B cell (primary cell): ENCODE results near the gene NLGN4X. TPM values are rescaled to one million over a fixed set of nuclear protein-coding genes. Genes with fewer than 3 reads are reported as not detected.

Experiments used
- ATAC-seq: fragments of 200-7000 bp; cut with Tn5 transposase; one replicate; pipeline ENCODE4 v1.10.0; 2021; ENCODE audit warnings: low read depth, mild to moderate bottlenecking, moderate number of reproducible peaks, moderate library complexity
- CTCF ChIA-PET: fragments of 350-600 bp; sonication (Branson Sonifier 250); formaldehyde crosslinking; loops from one replicate; lab custom pipeline; 2021; ENCODE audit warnings: antibody characterized with exemption, inconsistent platforms; lab: Charles Lee
- POLR2A ChIA-PET: fragments of 350-600 bp; sonication (Branson Sonifier 250); formaldehyde crosslinking; loops from one replicate; lab custom pipeline; 2021; ENCODE audit warnings: antibody characterized with exemption; lab: Charles Lee
- DNase-seq: peaks from one replicate; pipeline ENCODE4 v3.0.0; 2013
- H2AFZ ChIP-seq: 2 replicates; pipeline ENCODE4 v1.6.1; 2012; ENCODE audit warnings: mild to moderate bottlenecking, low read depth, low read length; ENCODE audit not compliant: insufficient read depth, poor library complexity, severe bottlenecking
- H3K27ac ChIP-seq, 2 donors: 1 replicate in 1 of 2; 2 replicates in 1 of 2; pipeline ENCODE4 v1.5.1; 2012 to 2013; ENCODE audit warnings: low read length in 2 of 2, mild to moderate bottlenecking in 2 of 2, moderate library complexity in 1 of 2
- H3K27me3 ChIP-seq, 4 experiments: fragments of 200-600 bp in 1 of 4; sonication (generic) in 1 of 4; replicated peaks in 1 of 4; 1 replicate in 2 of 4; 2 replicates in 2 of 4; pipeline versions ENCODE4 v1.6.1 to v1.7.0; 2013 to 2016; ENCODE audit warnings: low read length in 3 of 4, mild to moderate bottlenecking in 2 of 4, mixed read lengths in 1 of 4, moderate library complexity in 1 of 4; ENCODE audit not compliant: insufficient read depth in 4 of 4, control insufficient read depth in 3 of 4; ENCODE audit errors: control extremely low read depth in 1 of 4
- H3K36me3 ChIP-seq, 2 experiments: replicated peaks in 1 of 2; 1 replicate in 1 of 2; 2 replicates in 1 of 2; pipeline versions ENCODE4 v1.6.1 to v1.7.1; 2013; ENCODE audit warnings: low read length in 1 of 2; ENCODE audit not compliant: insufficient read depth in 2 of 2, control insufficient read depth in 1 of 2; ENCODE audit errors: control extremely low read depth in 1 of 2, extremely low read depth in 1 of 2
- H3K4me1 ChIP-seq, 2 donors: fragments of 200-600 bp in 1 of 2; sonication (generic) in 1 of 2; 1 replicate in 1 of 2; 2 replicates in 1 of 2; pipeline versions ENCODE4 v1.5.1 to v1.6.1; 2013 to 2017; ENCODE audit warnings: low read length in 2 of 2; ENCODE audit not compliant: control insufficient read depth in 2 of 2, insufficient read depth in 2 of 2
- H3K4me2 ChIP-seq: replicated peaks from 2 replicates; pipeline ENCODE3; 2012; ENCODE audit warnings: mild to moderate bottlenecking, low read depth, low read length; ENCODE audit not compliant: poor library complexity, severe bottlenecking
- H3K4me3 ChIP-seq, 5 experiments: fragments of 200-600 bp in 1 of 5; sonication (generic) in 1 of 5; 1 replicate in 3 of 5; 2 replicates in 2 of 5; pipeline versions ENCODE4 v1.5.1 to v1.7.0; 2011 to 2016; ENCODE audit warnings: low read length in 4 of 5, mild to moderate bottlenecking in 4 of 5, low read depth in 2 of 5, control low read depth in 1 of 5, moderate library complexity in 1 of 5; ENCODE audit not compliant: insufficient read depth in 1 of 5; ENCODE audit errors: control extremely low read depth in 1 of 5, extremely low read depth in 1 of 5
- H3K79me2 ChIP-seq: fragments of 200-600 bp; sonication (generic); one replicate; pipeline ENCODE4 v1.6.0; 2016; ENCODE audit warnings: low read length; ENCODE audit not compliant: control insufficient read depth, insufficient read depth
- H3K9ac ChIP-seq: fragments of 200-600 bp; sonication (generic); 2 replicates; pipeline ENCODE4 v1.6.1; 2017; ENCODE audit warnings: mild to moderate bottlenecking, low read length, moderate library complexity
- H3K9me3 ChIP-seq, 3 donors: one replicate each; pipeline versions ENCODE4 v1.6.1 to v1.7.1; 2013; ENCODE audit warnings: low read length in 2 of 3; ENCODE audit not compliant: control insufficient read depth in 2 of 3, insufficient read depth in 1 of 3; ENCODE audit errors: control extremely low read depth in 1 of 3
- H4K20me1 ChIP-seq: 2 replicates; pipeline ENCODE4 v1.6.0; 2012; ENCODE audit warnings: mild to moderate bottlenecking, low read length; ENCODE audit not compliant: insufficient read depth, control insufficient read depth, poor library complexity, severe bottlenecking
- H3K27ac Mint-ChIP-seq: one replicate; pipeline ENCODE4 v1.8.0; 2021; ENCODE audit warnings: mixed read lengths
- H3K27me3 Mint-ChIP-seq: one replicate; pipeline ENCODE4 v1.8.0; 2021; ENCODE audit warnings: mixed read lengths
- H3K4me1 Mint-ChIP-seq: one replicate; pipeline ENCODE4 v1.8.0; 2021; ENCODE audit warnings: mixed read lengths
- H3K4me3 Mint-ChIP-seq: one replicate; pipeline ENCODE4 v1.8.0; 2021; ENCODE audit warnings: mixed read lengths
- H3K9me3 Mint-ChIP-seq: one replicate; pipeline ENCODE4 v1.8.0; 2022; ENCODE audit warnings: mixed read lengths; ENCODE audit not compliant: insufficient read depth
- CTCF ChIP-seq: fragments of 200-600 bp; IDR thresholded peaks from one replicate; pipeline ENCODE4 v1.8.0; 2022; ENCODE audit warnings: antibody characterized with exemption, mild to moderate bottlenecking
- EZH2 ChIP-seq: IDR thresholded peaks from 2 replicates; pipeline ENCODE4 v1.6.1; 2012; ENCODE audit warnings: borderline replicate concordance, low read depth, mild to moderate bottlenecking, moderate library complexity, low read length; ENCODE audit not compliant: insufficient read depth, poor library complexity, severe bottlenecking
- WGBS: methylation state at CpG from one replicate; pipeline ENCODE4 v1.1.5; 2013; ENCODE audit warnings: missing lambda C conversion rate; ENCODE audit not compliant: insufficient coverage; 5-methylcytosine and 5-hydroxymethylcytosine counted together
- intact Hi-C: fragments of 100-400 bp; cut with micrococcal nuclease; formaldehyde crosslinking; loops from one replicate; pipeline ENCODE4 v1.10.0; 2022
- polyA plus RNA-seq: library from polyadenylated mRNA; depleted of rRNA; stranded (reverse); fragments of >200 nt; gene quantifications from 2 replicates; pipeline ENCODE4 v1.2.3, GENCODE V29; 2012
- total RNA-seq, 2 donors: library from RNA; stranded (reverse); fragments of 120-200 nt in 1 of 2; gene quantifications; 1 replicate in 1 of 2; 2 replicates in 1 of 2; pipeline versions ENCODE4 v1.2.3 to v1.2.4, GENCODE V29; 2013 to 2022

NLGN4X gene
- total and polyA plus RNA-seq, 2 donors (not counting 1 experiment from before 2014, with no cell fraction given): 0.09 to 0.34 TPM

GRCh38 chrX:6029014-6029413, 199.7 kb downstream of the NLGN4X start:
- H3K4me2 ChIP-seq: no peak overlapping the region
- H3K9ac ChIP-seq: no peak overlapping the region
- no peak overlapping the region for H3K4me3 Mint-ChIP-seq
- H3K27ac ChIP-seq: no peak overlapping the region
- H3K4me3 ChIP-seq: no peak overlapping the region
- no CpG with 5 or more reads among the region's 11 CpGs for WGBS
- ChIA-PET CTCF (no interaction called here), POLR2A (no interaction called here)
- no peak overlapping the region for H2AFZ ChIP-seq
- peaks cover 4% of the 10 kb centered on the region for H3K27me3 Mint-ChIP-seq
- TF ChIP-seq EZH2 (no peak), CTCF (no peak)
- H3K4me1 ChIP-seq: no peaks in the 10 kb centered on the region
- ATAC-seq (no peak), DNase-seq (no peak)
- no peaks in the 10 kb centered on the region for H3K79me2 ChIP-seq
- intact Hi-C loops: loop anchor here (10.0 kb wide), 1 partner anchor 1676 kb away; no protein-coding TSS in a partner anchor
- H3K36me3 ChIP-seq: no peaks in the 10 kb centered on the region
- H3K27ac Mint-ChIP-seq: no peak overlapping the region
- no peaks in the 10 kb centered on the region for H4K20me1 ChIP-seq
- no peaks in the 10 kb centered on the region for H3K4me1 Mint-ChIP-seq
- no peaks in the 10 kb centered on the region for H3K9me3 ChIP-seq
- H3K27me3 ChIP-seq: no peaks in the 10 kb centered on the region
- H3K9me3 Mint-ChIP-seq: no peaks in the 10 kb centered on the region

GRCh38 chrX:6026980-6027379, 201.7 kb downstream of the NLGN4X start:
- H3K4me2 ChIP-seq: no peak overlapping the region
- POLR2A ChIA-PET: no interaction called here
- H3K27ac ChIP-seq: no peak overlapping the region
- Mint-ChIP-seq H3K9me3 (no peaks in the 10 kb centered on the region), H3K4me3 (no peak overlapping the region), H3K27me3 (peaks cover 10% of the 10 kb centered on the region), H3K4me1 (no peaks in the 10 kb centered on the region), H3K27ac (no peak overlapping the region)
- H3K4me3 ChIP-seq: no peak overlapping the region
- intact Hi-C loops: loop anchor here (10.0 kb wide), 1 partner anchor 1678 kb away; no protein-coding TSS in a partner anchor
- no peak overlapping the region for H2AFZ ChIP-seq
- H3K79me2 ChIP-seq: no peaks in the 10 kb centered on the region
- 46% methylated on average over 3 of the region's 6 CpGs for WGBS
- H4K20me1 ChIP-seq: no peaks in the 10 kb centered on the region
- no peaks in the 10 kb centered on the region for H3K36me3 ChIP-seq
- no peaks in the 10 kb centered on the region for H3K9me3 ChIP-seq
- ATAC-seq (no peak), DNase-seq (no peak)
- TF ChIP-seq EZH2 (no peak), CTCF (no peak)
- no peak overlapping the region for H3K9ac ChIP-seq
- CTCF ChIA-PET: no interaction called here
- H3K4me1 ChIP-seq: no peaks in the 10 kb centered on the region
- no peaks in the 10 kb centered on the region for H3K27me3 ChIP-seq
